Activated CD4-positive, alpha-beta T cell treated with anti-CD3 and anti-CD28 coated beads, Interleukin-2, amount 50 U/mL, for 4 hours (primary cell): ENCODE data around the gene CCDC187.

Experiments
- DNase-seq, 2 experiments: peaks; one replicate each; pipeline ENCODE4 v3.0.0-alpha.2; 2020

CCDC187 gene

DNA sequence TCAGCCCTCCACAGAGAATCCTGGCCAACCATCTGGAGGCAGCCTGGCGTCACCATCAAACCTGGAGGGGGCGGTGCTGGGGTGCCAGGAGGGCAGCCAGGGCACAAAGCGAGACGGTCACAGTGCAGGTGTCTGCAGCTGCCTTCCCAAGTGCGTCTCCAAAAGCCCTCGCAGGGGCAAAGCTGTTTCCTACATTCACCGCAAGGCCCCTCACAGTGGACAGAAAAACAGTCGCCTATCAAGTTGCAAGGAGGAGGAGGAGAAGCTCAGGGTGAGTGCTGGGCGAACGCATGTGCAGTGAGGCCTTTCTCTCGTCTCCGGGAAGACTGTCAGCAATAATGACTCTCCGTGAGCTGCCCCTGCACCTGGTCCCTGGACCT, 81.0 kb downstream of the CCDC187 start:
- no peak for DNase-seq

DNA sequence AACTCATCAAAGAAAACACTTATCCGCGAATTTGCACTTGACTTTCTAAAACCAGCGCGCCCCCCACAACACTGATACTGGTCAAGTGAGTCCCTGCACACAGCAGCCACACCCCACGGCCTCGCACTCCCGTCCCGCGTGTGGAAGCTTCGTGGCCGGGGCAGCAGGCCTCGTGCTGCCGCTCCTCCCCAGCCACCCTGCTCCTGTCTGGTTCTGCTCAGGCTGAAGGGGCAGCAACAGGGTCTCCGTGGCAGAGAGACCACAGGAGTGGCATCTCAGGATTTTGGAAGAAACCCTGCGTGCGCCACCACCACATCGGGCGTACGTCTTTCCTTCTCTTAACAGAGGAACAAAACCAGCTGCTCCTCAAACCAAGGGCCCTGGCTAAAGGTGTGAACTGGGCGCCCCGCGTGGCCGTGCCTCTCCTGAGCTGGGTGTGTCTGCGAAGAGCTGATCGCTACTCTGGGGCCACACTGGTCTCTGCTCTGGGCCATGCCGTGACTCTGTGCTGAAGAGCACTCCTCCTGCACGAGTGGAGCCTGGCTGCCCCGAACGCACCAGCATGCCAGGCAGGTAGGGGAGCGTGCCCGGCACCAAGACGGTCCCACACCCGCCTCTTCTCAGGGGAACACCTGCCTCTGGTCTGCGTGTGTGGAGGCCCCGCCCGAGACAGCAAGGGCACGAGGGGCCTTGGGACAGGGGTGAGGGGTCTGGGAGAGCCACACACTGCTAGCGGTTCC, 81.6 kb downstream of the CCDC187 start:
- DNase-seq, result no peak

DNA sequence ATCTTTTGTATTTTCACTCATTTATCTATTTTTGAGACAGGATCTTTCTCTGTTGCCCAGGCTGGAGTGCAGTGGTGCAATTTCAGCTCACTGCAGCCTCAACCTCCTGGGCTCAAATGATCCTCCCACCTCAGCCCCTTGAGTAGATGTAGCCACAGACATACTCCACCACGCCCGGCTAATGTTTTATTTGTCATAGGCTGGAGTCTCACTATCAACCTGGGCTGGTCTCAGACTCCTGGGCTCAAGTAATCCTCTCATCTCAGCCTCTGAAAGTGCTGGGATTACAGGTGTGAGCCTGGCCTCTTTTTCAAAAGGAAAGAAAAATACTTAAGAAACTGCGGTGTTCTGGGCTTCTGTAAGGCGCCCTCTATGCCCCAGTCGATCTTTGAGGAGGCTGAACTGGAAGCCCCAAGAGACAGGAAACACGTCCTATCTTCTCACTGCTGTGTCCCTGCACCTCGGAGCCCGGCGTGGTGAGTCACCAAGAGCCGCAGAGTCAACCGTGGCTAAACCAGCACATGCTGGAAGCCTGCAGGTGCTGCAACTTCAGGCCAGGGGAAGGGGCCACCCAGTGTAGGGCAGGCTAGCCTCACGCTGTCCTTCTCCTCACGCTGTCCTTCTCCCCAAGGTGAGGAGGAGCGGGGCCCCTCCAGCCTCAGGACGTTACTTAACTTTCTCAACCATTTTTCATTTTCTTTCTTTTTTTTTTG, 83.7 kb downstream of the CCDC187 start:
- DNase-seq, result peak in 1 of 2 experiments; percentile 16

DNA sequence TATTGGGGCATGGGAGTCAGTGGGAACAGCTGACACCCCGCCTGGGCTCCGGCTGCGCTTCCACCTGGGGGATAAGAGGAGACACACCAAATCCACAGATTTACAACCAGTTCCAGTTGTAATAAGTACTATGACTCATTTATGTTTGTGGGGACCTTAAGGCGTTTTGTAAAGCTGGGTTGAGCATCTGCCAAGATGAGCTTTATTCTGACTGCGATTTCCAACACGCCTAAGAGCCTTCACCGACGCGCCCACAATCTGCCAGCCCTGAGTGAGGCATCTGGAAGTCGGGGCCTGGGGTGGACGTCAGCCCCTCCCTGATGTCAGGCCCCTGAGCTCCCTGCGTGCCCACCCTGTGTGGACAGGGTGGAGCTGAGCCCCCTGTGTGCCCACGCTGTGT, 84.6 kb downstream of the CCDC187 start:
- DNase-seq, result no peak

DNA sequence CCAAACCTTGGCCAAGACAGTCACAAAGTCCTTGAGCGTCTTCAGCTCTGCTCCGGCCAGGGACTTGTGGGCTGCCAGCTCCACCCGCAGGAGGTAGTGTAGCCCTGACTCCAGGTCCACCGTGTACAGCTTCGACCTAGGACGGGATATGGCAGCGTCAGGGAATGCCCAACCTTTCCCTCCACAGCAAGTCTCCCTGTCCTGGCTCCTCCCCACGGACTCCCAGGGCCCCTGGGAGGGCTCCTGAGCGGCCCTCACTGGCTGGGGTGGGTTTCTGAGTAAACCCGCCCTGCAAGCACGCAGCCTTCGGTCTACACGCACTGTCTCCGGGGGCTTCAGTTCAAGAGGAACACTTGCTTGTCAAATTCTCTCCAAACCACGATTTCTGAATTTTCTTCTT, 85.2 kb downstream of the CCDC187 start:
- DNase-seq, result no peak

DNA sequence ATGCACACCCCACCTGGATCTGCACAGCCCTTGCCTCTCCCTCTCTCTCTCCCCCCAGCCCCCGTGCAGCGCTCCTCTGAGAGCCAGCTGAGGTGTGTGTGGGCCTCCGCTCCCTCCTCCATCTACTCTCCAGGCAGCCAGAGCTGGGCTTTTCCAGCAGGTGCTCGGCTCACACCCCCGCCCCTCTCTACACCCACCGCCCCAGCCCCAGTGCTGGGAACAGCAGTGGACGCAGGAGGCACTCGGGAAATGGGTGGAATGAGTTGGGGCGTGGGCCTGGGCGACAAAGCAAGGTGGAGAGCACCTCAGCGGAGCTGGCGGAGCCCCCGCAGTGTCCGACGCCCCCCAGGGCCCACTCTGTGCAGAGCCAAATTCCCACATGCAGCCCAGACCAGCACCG, 85.6 kb downstream of the CCDC187 start:
- no peak for DNase-seq

DNA sequence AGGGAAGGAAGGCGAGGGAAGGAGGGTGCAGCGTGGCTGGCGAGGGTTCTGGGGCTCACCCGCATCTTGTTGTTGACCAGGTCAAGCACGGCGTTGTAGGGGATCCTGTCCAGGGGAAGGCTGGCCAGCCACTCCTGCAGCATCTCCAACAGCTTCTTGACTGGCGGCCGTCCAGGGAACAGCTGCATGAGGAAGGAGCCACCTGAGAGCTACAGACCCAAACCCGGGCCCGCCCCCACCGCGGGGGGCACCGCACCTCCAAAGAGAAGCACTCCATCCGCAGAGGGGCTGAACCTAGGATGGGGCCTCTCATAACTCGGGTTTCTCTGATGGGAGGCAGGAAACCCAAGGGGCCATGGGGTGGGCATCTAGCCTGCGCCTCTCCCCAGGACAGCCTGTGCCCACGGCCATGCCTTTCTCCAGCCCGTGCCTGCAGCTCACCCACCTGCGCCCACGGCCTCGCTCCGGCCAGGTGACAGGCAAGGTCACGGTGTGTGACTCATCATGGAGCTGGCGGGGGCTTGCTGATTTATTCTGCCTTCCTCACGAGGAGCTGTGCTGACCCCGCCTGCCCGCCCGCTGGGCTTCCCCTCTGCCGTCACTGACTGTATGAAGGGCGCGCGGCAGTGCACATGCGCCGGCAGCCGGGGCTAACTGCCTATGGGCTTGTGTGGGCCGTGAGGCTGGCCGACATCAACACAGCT, 87.2 kb downstream of the CCDC187 start:
- DNase-seq, result no peak

DNA sequence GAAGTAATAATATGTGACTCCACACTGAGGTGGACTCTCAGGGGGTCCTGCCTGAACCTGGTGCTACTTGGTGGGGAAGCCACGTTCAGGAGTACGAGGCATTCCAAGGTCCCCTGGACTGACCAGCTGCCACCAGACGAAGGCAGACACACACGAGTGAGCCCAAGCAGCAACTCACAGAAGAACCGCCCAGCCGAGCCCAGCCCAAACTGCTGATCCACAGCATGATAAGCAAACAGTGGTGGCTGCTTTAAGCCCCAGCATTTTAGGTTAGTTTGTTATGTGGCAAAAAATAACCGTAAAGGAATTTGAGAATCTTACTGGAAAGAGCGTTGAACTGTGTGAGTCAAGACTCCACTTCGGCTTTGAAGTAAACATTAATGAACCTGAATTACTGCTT, 90.2 kb downstream of the CCDC187 start:
- no peak for DNase-seq

DNA sequence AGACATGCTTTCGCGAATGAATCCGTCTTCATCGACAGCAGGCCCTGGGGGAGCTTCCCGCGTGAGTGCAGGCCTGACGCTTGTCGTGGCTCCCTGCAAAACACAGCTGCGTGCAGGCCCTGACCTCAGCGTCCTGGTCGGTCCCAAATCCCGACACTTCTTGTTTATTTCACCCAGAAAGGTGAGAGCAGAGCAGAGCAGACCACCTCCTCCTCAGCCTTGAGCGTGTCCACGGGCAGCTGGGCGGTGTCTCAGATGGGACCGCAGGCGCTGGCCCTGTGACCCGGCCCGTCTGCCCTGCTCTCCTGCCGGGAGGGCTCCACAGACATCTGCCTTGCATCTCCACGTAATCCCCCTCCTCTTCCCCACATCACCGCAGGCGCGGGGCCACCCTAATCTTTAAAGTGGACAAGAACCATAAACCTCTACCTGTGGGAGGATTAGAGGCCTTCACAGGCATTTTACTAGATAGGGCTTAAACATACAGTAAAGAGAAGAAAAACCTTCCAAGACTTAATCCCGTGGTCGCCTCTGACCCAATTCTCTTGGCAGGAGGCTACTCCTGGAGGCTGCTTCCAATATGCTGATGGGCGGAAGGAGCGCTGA, 91.4 kb downstream of the CCDC187 start:
- no peak for DNase-seq

DNA sequence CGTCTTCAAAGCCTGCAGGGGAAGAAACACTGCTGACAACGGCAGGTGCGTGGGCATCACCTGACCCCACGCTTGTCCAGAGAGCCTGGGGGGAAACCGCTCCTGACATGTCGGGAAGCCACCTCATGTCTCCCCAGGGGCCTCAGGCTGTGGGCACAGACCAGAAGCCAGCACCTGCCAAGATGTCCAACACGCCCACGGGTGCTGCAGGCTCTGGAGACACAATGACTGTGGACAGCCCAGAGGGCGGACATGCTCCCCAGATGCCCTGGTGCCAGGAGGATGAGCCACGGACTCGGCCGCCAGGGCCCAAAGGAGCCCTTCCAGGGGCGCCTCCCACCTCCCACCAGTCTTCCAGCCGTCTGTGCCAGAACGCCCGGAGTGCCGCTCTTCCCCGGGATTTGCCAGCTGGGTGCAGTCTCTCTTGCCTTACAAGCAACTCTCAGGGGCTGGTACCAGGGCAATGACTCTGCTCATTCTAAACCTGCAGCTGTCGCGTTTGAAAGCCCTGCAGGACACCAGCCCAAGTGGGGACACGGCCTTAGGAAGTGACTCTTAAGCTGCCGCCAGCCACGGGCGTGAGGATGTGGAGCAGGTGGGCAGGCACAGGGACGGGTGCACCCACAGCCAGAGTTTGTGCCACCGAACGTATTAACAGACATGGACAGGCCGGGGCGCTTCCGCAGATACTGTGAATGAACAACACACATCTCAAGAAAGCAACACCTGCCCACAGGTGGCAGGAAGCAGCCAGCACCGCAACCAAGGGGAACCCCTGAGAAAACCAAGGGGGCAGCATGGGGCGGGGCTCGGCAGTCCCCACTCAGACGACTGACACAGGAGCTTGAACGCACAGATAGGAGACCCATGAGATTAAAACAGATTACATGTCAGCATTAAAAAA, 92.2 kb downstream of the CCDC187 start:
- DNase-seq, result no peak

DNA sequence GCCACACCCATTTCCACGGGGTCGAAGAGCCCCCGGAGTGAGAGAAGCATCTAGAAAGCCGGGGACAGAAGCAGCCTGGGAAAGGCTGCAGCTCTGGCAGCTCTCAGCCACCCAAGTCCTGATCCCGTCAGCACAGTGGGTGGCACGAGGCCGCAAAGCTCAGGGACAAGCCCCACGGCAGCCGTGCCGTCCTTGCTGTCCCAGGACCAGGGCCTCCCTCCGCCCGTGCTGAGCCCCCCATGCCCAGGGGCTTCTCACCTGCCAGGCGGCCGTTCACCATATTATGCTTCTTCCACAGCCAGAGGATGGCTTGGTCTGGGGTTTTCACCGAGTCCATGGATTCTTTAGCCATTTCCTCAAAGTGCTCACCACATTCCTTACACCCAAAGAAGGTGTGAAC, 92.9 kb downstream of the CCDC187 start:
- no peak for DNase-seq

DNA sequence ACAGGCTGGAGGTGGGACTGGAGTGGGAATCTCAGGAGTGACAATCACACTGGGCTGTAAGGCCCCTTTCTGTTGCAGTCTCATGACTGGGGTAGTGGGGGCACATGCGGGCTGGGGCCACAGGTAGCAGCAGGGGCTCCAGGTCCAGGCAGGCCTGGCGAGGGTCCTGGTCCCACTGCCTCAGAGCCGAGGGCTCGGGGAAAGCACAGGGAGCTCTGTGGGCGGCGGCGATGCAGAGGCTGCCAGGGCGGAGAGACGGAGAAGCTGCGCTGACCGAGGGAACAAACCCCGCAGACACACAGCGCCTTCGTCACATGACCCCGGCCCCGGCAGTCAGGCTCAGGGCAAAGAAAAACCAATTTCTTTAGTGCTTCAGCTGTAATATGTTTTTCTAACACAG, 93.6 kb downstream of the CCDC187 start:
- DNase-seq, result no peak

DNA sequence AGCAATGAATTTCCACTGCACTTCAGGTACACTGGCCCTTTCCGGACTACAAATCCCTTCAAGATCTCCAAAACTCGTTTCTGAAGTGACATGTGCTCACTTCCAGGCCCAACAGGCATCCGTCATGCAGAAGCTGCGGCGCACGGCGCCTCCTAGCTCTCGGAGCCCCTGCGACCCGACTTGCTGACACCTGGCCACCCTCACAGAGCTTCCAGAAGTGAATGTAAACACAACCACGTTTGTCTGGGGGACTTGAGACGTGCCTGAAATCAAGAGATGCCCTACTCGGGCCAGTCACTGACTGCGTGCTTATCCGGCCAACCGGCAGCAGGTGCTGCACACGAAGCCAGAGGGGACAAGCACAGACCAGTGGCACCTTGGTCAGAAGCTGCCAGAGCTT, 94.1 kb downstream of the CCDC187 start:
- no peak for DNase-seq

DNA sequence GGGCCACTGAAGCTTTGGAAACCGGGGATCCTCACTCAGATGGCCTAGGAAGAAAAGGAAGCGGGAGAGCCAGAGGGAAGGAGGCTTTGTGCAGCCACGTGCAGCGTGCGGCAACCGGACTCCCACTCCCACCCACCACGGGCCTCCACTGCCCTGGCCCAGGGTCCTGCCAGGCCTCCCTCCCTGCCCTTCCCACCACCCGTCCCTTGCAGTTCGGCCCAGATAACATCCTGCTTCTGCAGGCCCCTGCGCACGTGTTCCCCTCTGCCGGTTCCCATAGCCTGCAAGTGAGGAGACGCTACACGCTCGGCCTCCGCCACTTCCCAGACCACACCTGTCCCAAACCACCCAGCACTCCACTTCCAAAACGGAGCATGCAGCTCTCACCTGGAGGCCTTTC, 94.7 kb downstream of the CCDC187 start:
- no peak for DNase-seq

DNA sequence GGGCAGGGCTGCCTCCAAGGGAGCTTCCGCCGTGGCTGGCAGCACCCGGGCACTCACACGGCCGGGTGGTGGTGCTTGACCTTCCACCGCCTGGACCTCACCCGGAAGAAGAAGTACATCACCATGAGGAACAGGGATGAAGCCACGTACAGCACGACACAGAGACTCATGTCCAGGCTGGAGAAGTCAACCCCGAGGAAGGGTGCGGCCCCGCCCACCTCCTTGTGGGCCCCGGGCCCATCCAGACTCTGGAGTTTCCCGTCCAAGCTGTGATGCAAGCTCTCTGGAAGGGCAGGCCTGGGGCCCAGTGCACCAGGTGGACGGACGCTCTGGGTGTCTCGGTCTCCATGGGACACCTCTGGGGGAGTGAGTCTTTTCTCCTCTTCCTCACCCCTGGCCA, 95.2 kb downstream of the CCDC187 start:
- no peak for DNase-seq

DNA sequence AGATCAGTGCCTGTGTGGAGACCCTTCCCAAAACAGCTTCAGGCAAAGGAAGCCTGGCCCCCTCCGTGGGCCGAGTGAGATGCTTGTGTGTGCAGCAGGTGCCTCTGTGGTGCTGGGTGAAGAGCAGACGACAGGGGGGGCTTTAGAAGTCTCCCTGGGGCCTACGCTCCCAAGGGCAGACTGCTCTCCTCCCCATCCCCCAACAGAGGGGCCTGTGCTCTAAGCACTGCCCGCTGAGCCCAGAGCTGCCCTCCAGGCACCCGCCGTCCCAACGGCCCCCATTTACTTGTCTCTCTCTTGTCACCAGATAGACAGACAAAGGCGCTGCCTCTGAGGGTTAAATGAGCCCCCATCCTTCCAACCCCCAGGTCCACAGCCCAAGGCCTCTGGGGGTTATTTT, 96.3 kb downstream of the CCDC187 start:
- no peak for DNase-seq

DNA sequence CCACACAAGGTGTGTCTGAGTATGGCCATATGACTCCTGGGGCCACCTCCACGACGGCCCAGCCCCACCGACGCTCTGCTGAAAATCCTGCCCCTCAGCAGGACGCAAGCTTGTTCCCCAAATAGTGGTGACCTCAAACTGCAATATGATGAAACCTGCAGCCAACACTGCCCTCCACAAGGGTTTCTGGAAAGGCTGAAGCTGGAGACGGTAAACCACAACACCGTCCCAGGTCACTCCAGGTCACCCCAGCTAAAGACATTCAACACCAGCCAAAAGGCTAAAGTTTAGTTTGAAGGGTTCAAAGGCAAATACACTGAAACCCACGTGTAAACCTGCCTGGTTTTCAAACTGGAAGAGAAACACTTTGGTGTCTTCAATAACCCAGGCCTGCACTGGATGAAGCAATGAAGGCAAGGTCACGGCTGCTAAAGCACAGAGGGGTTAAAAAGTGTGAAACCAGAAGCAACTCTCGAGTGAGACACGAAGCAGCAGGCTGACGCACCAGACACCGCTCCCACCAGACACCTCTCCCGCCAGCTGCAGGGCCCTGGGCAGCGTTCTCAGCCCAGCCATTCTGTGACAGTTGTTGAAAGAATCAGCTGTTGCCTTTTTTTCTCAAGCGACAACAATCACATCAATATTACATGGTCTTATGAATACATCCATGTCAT, 97.2 kb downstream of the CCDC187 start:
- no peak for DNase-seq

DNA sequence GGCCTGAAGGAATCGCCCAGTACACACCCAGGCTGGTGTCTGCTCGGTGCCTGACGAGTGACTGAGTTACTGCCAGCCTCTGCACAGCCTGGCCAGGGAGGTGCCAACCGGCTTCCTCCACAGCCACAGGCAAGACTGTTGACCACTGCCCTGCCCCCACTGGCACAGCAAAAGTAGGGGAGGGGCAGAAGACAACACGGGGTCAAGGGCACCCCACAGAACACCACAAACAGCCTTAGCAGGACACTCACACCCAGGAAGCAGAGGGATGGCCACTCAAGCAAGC, 98.2 kb downstream of the CCDC187 start:
- DNase-seq, result no peak

DNA sequence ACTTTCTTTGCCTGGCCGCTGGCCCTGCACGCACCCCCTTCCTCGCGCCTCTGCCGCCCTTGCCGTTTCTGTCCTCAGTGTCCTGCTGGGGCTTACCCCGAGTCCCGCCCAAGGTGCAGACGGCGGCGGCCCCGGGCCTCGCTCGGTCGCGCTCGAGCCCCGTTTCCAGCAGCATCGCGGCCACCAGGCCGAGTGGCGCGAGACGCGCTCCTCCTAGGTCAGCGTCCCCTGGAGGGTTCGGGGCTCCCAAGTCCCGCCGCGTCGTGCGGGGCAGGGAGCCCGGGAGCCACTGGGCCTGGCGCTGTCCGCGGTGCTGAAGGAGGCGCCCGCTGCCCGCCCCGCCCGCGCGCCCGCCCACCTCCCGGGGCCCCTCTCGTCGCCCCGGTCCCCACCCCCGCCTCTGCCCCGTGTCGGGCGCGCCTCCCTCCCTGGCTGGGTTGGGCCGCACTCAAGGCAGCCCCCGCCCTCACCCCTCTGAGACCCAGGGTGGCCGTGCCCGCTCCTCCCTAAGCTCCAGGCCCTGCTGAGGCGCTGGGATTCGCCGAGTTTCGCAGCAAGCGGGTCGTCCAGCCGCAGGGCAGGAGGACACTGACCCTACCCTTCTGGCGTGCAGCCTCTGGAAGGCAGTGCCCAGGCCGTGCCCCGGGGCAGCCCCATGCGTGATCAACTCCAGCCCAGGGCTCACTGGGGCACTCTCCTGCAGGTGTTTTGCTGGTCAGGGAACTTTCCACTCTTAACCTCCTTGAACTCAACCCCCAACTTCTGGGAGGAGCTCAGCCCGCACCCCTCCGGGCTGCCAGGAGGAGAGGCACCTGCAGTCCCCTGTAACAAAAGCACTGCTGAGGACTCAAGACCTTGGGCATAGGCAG, 98.8 kb downstream of the CCDC187 start, which contains the start of gene LHX3:
Gene LHX3, minus strand, starts transcription at position 291 of the 869 bp plus-strand sequence. Its CDS starts 116 bp downstream, at position 175.
- no peak for DNase-seq

DNA sequence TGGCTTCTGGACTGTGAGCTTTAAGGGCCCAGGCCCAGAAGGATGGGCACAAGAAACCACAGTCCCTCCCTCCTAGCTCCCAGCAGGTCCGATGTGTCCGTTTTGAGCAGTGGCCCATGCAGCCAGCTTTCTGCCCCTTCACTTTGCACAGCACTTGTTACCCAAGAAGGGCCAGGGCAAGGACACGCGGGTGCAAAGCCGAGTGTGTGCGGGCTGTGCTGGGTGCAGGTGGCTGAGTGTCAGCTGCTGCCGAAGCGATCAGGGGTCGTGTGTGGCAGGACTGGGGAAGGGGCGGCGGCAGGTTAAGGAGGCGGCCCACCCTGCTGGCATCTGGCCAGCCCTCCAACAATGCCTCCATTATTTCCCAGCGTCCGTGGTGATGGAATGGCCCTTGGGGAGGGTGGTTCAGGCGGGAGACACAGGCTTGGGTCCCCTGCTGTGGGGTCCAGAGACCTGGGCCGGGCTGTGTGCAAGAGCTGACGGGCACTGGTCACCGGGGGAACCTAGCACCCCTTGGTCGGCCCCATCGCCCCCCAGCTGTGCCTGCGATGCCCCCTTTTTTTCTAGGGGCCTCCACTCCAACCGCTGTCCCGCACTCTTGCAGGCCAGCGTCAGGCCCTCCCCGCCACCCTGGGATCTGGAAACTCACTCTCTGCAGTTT, 99.6 kb downstream of the CCDC187 start:
- DNase-seq, result no peak
